Gastroesophageal sphincter (tissue), 3 donors: ENCODE results near the gene EML1.
"Not testable (repeated sequence)": the region's sequence is repeated elsewhere in the genome, so short reads cannot be mapped to it uniquely, and the experiment has no call there.

Experiments used
- EP300 ChIP-seq: sonication (generic); formaldehyde crosslinking; IDR thresholded peaks from one replicate; pipeline ENCODE4 v1.6.1; 2017; ENCODE audit warnings: antibody characterized with exemption, mild to moderate bottlenecking
- POLR2A ChIP-seq, 2 donors: fragments of 450-650 bp; IDR thresholded peaks; one replicate each; pipeline ENCODE4 v1.6.1; 2017; ENCODE audit warnings: antibody characterized with exemption in 2 of 2, mild to moderate bottlenecking in 2 of 2, moderate library complexity in 1 of 2
- POLR2AphosphoS5 ChIP-seq: sonication (generic); formaldehyde crosslinking; IDR thresholded peaks from one replicate; pipeline ENCODE4 v1.6.1; 2017; ENCODE audit warnings: antibody characterized with exemption
- TF ChIP-seq, protein P1 (sequence below), 4 experiments: fragments of 200-600 bp in 2 of 4; fragments of 450-650 bp in 2 of 4; sonication (generic) in 1 of 4; IDR thresholded peaks; one replicate each; pipeline ENCODE4 v1.5.1; 2017 to 2019; ENCODE audit warnings: antibody characterized with exemption in 4 of 4, mild to moderate bottlenecking in 2 of 4, moderate library complexity in 2 of 4

- TF ChIP-seq POLR2A (IDR thresholded peaks at IDR 0.05); POLR2AphosphoS5; EP300: not testable (repeated sequence)
- TF ChIP-seq, protein P1, sequence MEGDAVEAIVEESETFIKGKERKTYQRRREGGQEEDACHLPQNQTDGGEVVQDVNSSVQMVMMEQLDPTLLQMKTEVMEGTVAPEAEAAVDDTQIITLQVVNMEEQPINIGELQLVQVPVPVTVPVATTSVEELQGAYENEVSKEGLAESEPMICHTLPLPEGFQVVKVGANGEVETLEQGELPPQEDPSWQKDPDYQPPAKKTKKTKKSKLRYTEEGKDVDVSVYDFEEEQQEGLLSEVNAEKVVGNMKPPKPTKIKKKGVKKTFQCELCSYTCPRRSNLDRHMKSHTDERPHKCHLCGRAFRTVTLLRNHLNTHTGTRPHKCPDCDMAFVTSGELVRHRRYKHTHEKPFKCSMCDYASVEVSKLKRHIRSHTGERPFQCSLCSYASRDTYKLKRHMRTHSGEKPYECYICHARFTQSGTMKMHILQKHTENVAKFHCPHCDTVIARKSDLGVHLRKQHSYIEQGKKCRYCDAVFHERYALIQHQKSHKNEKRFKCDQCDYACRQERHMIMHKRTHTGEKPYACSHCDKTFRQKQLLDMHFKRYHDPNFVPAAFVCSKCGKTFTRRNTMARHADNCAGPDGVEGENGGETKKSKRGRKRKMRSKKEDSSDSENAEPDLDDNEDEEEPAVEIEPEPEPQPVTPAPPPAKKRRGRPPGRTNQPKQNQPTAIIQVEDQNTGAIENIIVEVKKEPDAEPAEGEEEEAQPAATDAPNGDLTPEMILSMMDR (IDR thresholded peaks at IDR 0.05) = not testable (repeated sequence)
Observed at GRCh38 chr14:99762911-99763310, 30.3 kb upstream of the EML1 start.
